HepG2 (cell line): ENCODE data around the gene EFCAB13. TPM values are rescaled to one million over a fixed set of nuclear protein-coding genes. Genes with fewer than 3 reads are reported as not detected.

Experiments
- BCL6 ChIP-seq: IDR thresholded peaks from 2 replicates; pipeline ENCODE4 v1.6.1; 2016; ENCODE audit warnings: missing genetic modification reagents, missing compliant biosample characterization
- DRAP1 ChIP-seq: IDR thresholded peaks from 2 replicates; pipeline ENCODE4 v1.6.1; 2016; ENCODE audit warnings: missing genetic modification reagents, missing compliant biosample characterization
- FOXM1 ChIP-seq: sonication (generic); formaldehyde crosslinking; IDR thresholded peaks from 2 replicates; pipeline ENCODE4 v1.5.0; 2020; ENCODE audit warnings: missing genetic modification reagents
- HINFP ChIP-seq: sonication (generic); formaldehyde crosslinking; IDR thresholded peaks from 2 replicates; pipeline ENCODE4 v1.4.0; 2020; ENCODE audit warnings: low read depth, mild to moderate bottlenecking, missing genetic modification reagents
- HNRNPL ChIP-seq: fragments of 200-400 bp; formaldehyde crosslinking; IDR thresholded peaks from 2 replicates; pipeline ENCODE4 v1.6.1; 2017; ENCODE audit warnings: mild to moderate bottlenecking, low read depth, low read length
- HOXA5 ChIP-seq: sonication (generic); formaldehyde crosslinking; IDR thresholded peaks from 2 replicates; pipeline ENCODE4 v1.4.0; 2020; ENCODE audit warnings: missing genetic modification reagents
- KLF9 ChIP-seq: IDR thresholded peaks from 2 replicates; pipeline ENCODE4 v1.6.1; 2016; ENCODE audit warnings: low read depth
- NBN ChIP-seq: fragments of 450-650 bp; conservative IDR thresholded peaks from 2 replicates; pipeline ENCODE4 v1.6.1; 2017
- ONECUT2 ChIP-seq: sonication (generic); formaldehyde crosslinking; IDR thresholded peaks from 2 replicates; pipeline ENCODE4 v1.4.0; 2020; ENCODE audit warnings: missing genetic modification reagents
- PHB2 ChIP-seq: fragments of 450-650 bp; IDR thresholded peaks from 2 replicates; pipeline ENCODE4 v1.6.1; 2018; ENCODE audit not compliant: partially characterized antibody
- PLSCR1 ChIP-seq: sonication (generic); formaldehyde crosslinking; IDR thresholded peaks from 2 replicates; pipeline ENCODE4 v1.5.0; 2020; ENCODE audit warnings: missing genetic modification reagents, mild to moderate bottlenecking, borderline replicate concordance
- SP5 ChIP-seq: IDR thresholded peaks from 2 replicates; pipeline ENCODE4 v1.6.1; 2016; ENCODE audit warnings: low read depth, borderline replicate concordance
- TRAFD1 ChIP-seq: sonication (generic); formaldehyde crosslinking; IDR thresholded peaks from 2 replicates; pipeline ENCODE4 v1.5.1; 2020; ENCODE audit warnings: missing genetic modification reagents, mild to moderate bottlenecking, borderline replicate concordance
- ZKSCAN5 ChIP-seq: sonication (generic); formaldehyde crosslinking; IDR thresholded peaks from 2 replicates; pipeline ENCODE4 v1.5.1; 2020; ENCODE audit warnings: mild to moderate bottlenecking, missing genetic modification reagents
- ZNF264 ChIP-seq: sonication (generic); formaldehyde crosslinking; IDR thresholded peaks from 2 replicates; pipeline ENCODE4 v1.4.0; 2020; ENCODE audit warnings: missing genetic modification reagents
- ZNF275 ChIP-seq: sonication (generic); formaldehyde crosslinking; IDR thresholded peaks from 2 replicates; pipeline ENCODE4 v1.8.0; 2022; ENCODE audit warnings: missing genetic modification reagents, mild to moderate bottlenecking, inconsistent platforms, borderline replicate concordance
- ZNF549 ChIP-seq: sonication (generic); formaldehyde crosslinking; IDR thresholded peaks from 2 replicates; pipeline ENCODE4 v1.5.0; 2020; ENCODE audit warnings: missing genetic modification reagents
- polyA plus RNA-seq, 8 experiments: library from polyadenylated mRNA; depleted of rRNA in 3 of 8; stranded (reverse) in 7 of 8; unstranded in 1 of 8; fragments of >200 nt; fragmentation: Illumina TruSeq in 4 of 8; extraction: Trizol in 4 of 8; gene quantifications; 2 replicates each; pipeline versions ENCODE4 v1.2.1 to v1.2.3, GENCODE V29; 2011 to 2016; ENCODE audit warnings: low read depth in 4 of 8, missing spikeins in 1 of 8, mixed read lengths in 1 of 8; ENCODE audit not compliant: insufficient read depth in 1 of 8
- total RNA-seq, 5 experiments: library from RNA; depleted of rRNA; stranded (reverse); fragments of >200 nt; fragmentation: Illumina TruSeq; extraction: Trizol; gene quantifications; 2 replicates each; pipeline ENCODE4 v1.2.3, GENCODE V29; 2016; ENCODE audit warnings: low read depth in 1 of 5
- TF ChIP-seq, protein P1 (sequence below): IDR thresholded peaks from 2 replicates; pipeline ENCODE4 v1.4.0; 2020; ENCODE audit warnings: mild to moderate bottlenecking, missing genetic modification reagents
- TF ChIP-seq, protein P2 (sequence below): sonication (generic); formaldehyde crosslinking; IDR thresholded peaks from 2 replicates; pipeline ENCODE4 v1.4.0; 2020; ENCODE audit warnings: missing genetic modification reagents

EFCAB13 gene
- total and polyA plus RNA-seq, 2 of the 13 experiments (the other 11 are each of a cell fraction or from before 2014, with no cell fraction given) = 0.22 to 0.71 TPM

- TF ChIP-seq, protein P1, sequence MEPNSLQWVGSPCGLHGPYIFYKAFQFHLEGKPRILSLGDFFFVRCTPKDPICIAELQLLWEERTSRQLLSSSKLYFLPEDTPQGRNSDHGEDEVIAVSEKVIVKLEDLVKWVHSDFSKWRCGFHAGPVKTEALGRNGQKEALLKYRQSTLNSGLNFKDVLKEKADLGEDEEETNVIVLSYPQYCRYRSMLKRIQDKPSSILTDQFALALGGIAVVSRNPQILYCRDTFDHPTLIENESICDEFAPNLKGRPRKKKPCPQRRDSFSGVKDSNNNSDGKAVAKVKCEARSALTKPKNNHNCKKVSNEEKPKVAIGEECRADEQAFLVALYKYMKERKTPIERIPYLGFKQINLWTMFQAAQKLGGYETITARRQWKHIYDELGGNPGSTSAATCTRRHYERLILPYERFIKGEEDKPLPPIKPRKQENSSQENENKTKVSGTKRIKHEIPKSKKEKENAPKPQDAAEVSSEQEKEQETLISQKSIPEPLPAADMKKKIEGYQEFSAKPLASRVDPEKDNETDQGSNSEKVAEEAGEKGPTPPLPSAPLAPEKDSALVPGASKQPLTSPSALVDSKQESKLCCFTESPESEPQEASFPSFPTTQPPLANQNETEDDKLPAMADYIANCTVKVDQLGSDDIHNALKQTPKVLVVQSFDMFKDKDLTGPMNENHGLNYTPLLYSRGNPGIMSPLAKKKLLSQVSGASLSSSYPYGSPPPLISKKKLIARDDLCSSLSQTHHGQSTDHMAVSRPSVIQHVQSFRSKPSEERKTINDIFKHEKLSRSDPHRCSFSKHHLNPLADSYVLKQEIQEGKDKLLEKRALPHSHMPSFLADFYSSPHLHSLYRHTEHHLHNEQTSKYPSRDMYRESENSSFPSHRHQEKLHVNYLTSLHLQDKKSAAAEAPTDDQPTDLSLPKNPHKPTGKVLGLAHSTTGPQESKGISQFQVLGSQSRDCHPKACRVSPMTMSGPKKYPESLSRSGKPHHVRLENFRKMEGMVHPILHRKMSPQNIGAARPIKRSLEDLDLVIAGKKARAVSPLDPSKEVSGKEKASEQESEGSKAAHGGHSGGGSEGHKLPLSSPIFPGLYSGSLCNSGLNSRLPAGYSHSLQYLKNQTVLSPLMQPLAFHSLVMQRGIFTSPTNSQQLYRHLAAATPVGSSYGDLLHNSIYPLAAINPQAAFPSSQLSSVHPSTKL (CRISPR knock-in tag) = peak; percentile 77
- TF ChIP-seq HOXA5 (CRISPR knock-in tag) (peak; percentile 89), ZNF549 (CRISPR knock-in tag) (no peak), TRAFD1 (no peak), PHB2 (no peak), FOXM1 (CRISPR knock-in tag) (no peak), NBN (no peak), HINFP (CRISPR knock-in tag) (no peak), BCL6 (CRISPR knock-in tag) (peak; percentile 83), SP5 (CRISPR knock-in tag) (peak; percentile 93), KLF9 (CRISPR knock-in tag) (no peak), ZNF275 (no peak), ONECUT2 (peak; percentile 67), DRAP1 (CRISPR knock-in tag) (no peak), ZNF264 (CRISPR knock-in tag) (peak; percentile 59; the same call in 1 of the 2 replicates), HNRNPL (no peak), PLSCR1 (CRISPR knock-in tag) (no peak), ZKSCAN5 (CRISPR knock-in tag) (no peak)
- TF ChIP-seq, protein P2, sequence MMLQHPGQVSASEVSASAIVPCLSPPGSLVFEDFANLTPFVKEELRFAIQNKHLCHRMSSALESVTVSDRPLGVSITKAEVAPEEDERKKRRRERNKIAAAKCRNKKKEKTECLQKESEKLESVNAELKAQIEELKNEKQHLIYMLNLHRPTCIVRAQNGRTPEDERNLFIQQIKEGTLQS (CRISPR knock-in tag) = no peak
Measured at GRCh38 chr17:47291242-47291873, 32.4 kb upstream of the EFCAB13 start (continued).
